Right lobe of liver (tissue), 6 donors: ENCODE measurements around the gene NDUFS8. TPM values are rescaled to one million over a fixed set of nuclear protein-coding genes. Genes with fewer than 3 reads are reported as not detected.

Source experiments
- ATAC-seq, 4 donors: fragments of 200-7000 bp; cut with Tn5 transposase; one replicate each; pipeline ENCODE4 v1.9.1; 2020; ENCODE audit warnings: mild to moderate bottlenecking in 4 of 4, moderate library complexity in 4 of 4
- DNase-seq, 3 donors: peaks; one replicate each; pipeline ENCODE4 v3.0.0-alpha.2; 2020
- H3K27ac ChIP-seq, 3 donors: fragments of 200-600 bp; one replicate each; pipeline ENCODE4 v1.8.0; 2022
- H3K27me3 ChIP-seq, 2 donors: fragments of 200-600 bp; one replicate each; pipeline ENCODE4 v1.8.0; 2022
- H3K36me3 ChIP-seq, 4 donors: fragments of 200-600 bp; sonication (generic) in 1 of 4; one replicate each; pipeline versions ENCODE4 v1.5.1 to v1.8.0; 2017 to 2022; ENCODE audit warnings: control low read depth in 1 of 4
- H3K4me1 ChIP-seq, 4 donors: fragments of 200-600 bp; sonication (generic) in 1 of 4; one replicate each; pipeline versions ENCODE4 v1.5.1 to v1.8.0; 2017 to 2022; ENCODE audit warnings: control low read depth in 1 of 4
- H3K4me3 ChIP-seq, 3 donors: fragments of 200-600 bp; one replicate each; pipeline ENCODE4 v1.8.0; 2022
- H3K9me3 ChIP-seq, 4 donors: fragments of 200-600 bp; sonication (generic) in 1 of 4; one replicate each; pipeline versions ENCODE4 v1.5.1 to v1.8.0; 2017 to 2022; ENCODE audit warnings: control low read depth in 1 of 4
- POLR2A ChIP-seq: fragments of 450-650 bp; IDR thresholded peaks from one replicate; pipeline ENCODE4 v1.6.1; 2017; ENCODE audit warnings: antibody characterized with exemption, mild to moderate bottlenecking
- WGBS: methylation state at CpG from one replicate; pipeline ENCODE4 v1.1.6; 2018; ENCODE audit warnings: low coverage, low lambda C conversion rate; ENCODE audit not compliant: insufficient coverage; ENCODE audit errors: missing lambda C conversion rate; 5-methylcytosine and 5-hydroxymethylcytosine counted together
- intact Hi-C, 2 donors: fragments of 100-400 bp; cut with DNase I; formaldehyde crosslinking; loops; one replicate each; pipeline versions ENCODE4 v1.11.2 to v1.14.1; 2022
- total RNA-seq, 6 experiments: library from RNA; depleted of rRNA in 2 of 6; stranded (reverse); fragments of >200 nt in 2 of 6; fragmentation: NEBNext Ultra II Directional in 3 of 6; extraction: Animal tissue kit (Norgen Biotek cat#: 25700) in 3 of 6; gene quantifications; one replicate each; pipeline versions ENCODE4 v1.1.0 to v1.2.4, GENCODE V29; 2016 to 2023
- TF ChIP-seq, protein P1 (sequence below), 4 donors: fragments of 200-600 bp in 3 of 4; fragments of 450-650 bp in 1 of 4; IDR thresholded peaks; one replicate each; pipeline versions ENCODE4 v1.5.1 to v1.8.0; 2016 to 2022; ENCODE audit warnings: antibody characterized with exemption in 4 of 4, mild to moderate bottlenecking in 2 of 4
- donor health status: DM: no; HTN: yes; CAD: no.
- donor health status: DM: no; HTN: no; CAD: no.
- donor health status: DM: no; HTN: no; CAD: no.
- donor health status: DM: no; HTN: yes; CAD: no.
- donor health status: DM: no; HTN: yes; CAD: no.

Gene NDUFS8
- total RNA-seq, 6 experiments from 2014 or later, result 61.9 to 159 (median 88.4) TPM

DNA sequence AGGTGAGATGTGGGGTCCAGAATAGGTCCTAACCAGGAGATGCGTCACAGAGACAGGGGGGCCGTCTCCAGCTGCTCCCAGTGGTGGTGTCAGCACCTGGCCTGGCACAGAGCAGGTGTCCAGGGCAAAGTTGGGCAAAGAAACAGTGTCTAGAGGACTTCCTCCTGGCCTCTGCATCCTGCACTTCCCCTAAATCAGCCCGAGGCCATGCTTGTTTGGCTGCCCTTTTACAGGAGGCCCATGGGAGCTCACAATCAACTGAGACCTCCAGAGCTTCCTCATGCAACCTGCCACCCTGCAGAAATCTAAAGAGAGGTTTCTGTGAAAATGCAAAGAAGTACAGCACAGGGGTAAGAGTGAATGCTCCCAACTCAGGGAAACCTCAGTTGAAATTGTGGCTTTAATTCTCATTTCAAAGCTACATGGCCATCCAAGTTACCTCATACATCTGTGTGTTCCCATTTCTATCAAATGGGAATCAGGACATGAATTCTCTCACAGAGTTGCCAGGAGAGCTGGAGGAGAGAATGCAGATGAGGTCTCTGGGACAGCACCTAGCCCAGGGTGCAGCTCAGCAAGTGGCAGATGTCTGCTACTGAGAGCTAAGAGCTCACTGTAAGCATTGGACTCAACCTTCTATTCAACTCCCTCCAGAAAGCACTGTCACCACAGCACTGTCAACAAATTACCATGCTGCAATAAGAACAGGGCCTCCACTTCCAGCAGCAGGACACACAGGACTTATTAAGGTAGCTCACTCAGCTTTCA, 41.0 kb downstream of the NDUFS8 start:
- Histone ChIP-seq H3K27me3 (no peaks in the 10 kb centered on the region), H3K36me3 (peaks cover 0 to 65% (median 39%) of the 10 kb centered on the region in 4 donors), H3K9me3 (no peaks in the 10 kb centered on the region), H3K4me1 (peaks cover 0 to 19% (median 0%) of the 10 kb centered on the region in 4 donors), H3K27ac (no peak overlapping the region), H3K4me3 (no peak overlapping the region)
- intact Hi-C loops, result no loop called here
- ATAC-seq, result peak in 1 of 4 donors; percentile 24
- no peak for DNase-seq
- WGBS, result 64% methylated on average over 2 of the region's 3 CpGs
- no peak for TF ChIP-seq POLR2A
- TF ChIP-seq, protein P1, sequence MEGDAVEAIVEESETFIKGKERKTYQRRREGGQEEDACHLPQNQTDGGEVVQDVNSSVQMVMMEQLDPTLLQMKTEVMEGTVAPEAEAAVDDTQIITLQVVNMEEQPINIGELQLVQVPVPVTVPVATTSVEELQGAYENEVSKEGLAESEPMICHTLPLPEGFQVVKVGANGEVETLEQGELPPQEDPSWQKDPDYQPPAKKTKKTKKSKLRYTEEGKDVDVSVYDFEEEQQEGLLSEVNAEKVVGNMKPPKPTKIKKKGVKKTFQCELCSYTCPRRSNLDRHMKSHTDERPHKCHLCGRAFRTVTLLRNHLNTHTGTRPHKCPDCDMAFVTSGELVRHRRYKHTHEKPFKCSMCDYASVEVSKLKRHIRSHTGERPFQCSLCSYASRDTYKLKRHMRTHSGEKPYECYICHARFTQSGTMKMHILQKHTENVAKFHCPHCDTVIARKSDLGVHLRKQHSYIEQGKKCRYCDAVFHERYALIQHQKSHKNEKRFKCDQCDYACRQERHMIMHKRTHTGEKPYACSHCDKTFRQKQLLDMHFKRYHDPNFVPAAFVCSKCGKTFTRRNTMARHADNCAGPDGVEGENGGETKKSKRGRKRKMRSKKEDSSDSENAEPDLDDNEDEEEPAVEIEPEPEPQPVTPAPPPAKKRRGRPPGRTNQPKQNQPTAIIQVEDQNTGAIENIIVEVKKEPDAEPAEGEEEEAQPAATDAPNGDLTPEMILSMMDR (IDR thresholded peaks at IDR 0.05), result no peak

- H3K36me3 ChIP-seq, result peaks cover 0 to 37% (median 21%) of the 10 kb centered on the region in 4 donors
- no peak overlapping the region for H3K4me3 ChIP-seq
- peaks cover 0 to 30% (median 3%) of the 10 kb centered on the region in 4 donors for H3K4me1 ChIP-seq
- no peak overlapping the region for H3K27ac ChIP-seq
- DNase-seq (no peak), ATAC-seq (peak; percentile 29 to 71 (median 53))
- no peaks in the 10 kb centered on the region for H3K9me3 ChIP-seq
- WGBS, result 41% methylated on average over 10 of the region's 10 CpGs
- no peaks in the 10 kb centered on the region for H3K27me3 ChIP-seq
- intact Hi-C loops, result no loop called here
- TF ChIP-seq, protein P1 (IDR thresholded peaks at IDR 0.05), result no peak
- TF ChIP-seq POLR2A, result no peak
These were observed 44.3 kb downstream of the NDUFS8 start for GRCh38 chr11:68074584-68075352.

GRCh38 chr11:68076371-68077042, 46.0 kb downstream of the NDUFS8 start:
- H3K9me3 ChIP-seq, result no peaks in the 10 kb centered on the region
- ATAC-seq (peak; percentile 34 to 56 (median 46)), DNase-seq (no peak)
- H3K27me3 ChIP-seq, result no peaks in the 10 kb centered on the region
- WGBS, result 45% methylated on average over 7 of the region's 11 CpGs
- peaks cover 0 to 30% (median 13%) of the 10 kb centered on the region in 4 donors for H3K36me3 ChIP-seq
- TF ChIP-seq POLR2A, result no peak
- TF ChIP-seq, protein P1 (IDR thresholded peaks at IDR 0.05), result peak in 1 of 4 donors; percentile 13
- H3K4me1 ChIP-seq, result peaks cover 0 to 32% (median 3%) of the 10 kb centered on the region in 4 donors
- intact Hi-C loops, result no loop called here
- H3K27ac ChIP-seq, result no peak overlapping the region
- H3K4me3 ChIP-seq, result no peak overlapping the region

DNA sequence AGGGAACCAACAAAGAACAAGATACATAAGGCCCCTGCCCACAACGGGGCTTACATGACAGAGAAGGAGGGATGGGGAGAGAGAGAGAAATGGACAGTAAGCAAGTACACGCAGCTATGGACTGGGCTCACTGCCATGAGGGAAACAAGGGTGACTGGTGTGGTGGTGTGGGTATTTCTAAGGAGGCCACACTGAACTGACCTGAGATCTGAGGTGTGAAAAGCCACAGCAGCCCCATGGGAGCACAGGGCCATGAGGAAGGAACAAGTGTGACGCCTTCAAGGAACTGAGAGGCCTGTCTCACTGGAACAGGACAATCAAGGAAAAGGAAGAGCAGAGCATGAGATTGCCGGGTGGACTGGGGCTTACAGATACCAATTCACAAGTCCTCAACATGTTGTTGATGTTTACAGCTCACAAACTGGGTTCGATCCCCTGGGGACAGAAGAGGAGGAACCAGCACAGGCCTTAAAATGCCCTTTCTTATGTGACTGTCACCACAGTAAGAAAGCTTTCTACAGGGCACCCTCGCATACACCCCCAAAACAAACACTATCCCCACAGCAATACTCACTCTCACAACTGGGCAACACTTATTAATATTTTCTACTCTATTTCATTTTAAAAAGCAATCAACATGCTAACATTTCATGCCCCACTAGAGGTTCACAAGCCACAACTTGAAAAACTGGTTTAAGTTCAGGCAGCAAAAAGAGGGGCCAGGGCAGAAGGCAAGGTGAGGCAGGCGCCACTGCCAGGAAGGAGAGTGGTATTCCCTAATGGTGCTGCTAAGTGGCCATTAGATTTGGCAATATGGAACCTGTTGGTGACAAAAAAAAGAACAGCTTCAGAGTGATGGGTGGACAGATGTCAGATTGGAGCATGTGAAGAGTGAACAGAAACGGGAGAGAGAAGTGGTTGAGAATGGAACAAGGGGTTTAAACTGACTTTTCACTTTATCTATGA, 47.4 kb downstream of the NDUFS8 start:
- ATAC-seq, result peak in 1 of 4 donors; percentile 6
- no peak overlapping the region for H3K4me3 ChIP-seq

More for the DNA sequence above, 47.4 kb downstream of the NDUFS8 start:
- Histone ChIP-seq H3K36me3 (peaks cover 0 to 17% (median 8%) of the 10 kb centered on the region in 4 donors), H3K27ac (no peak overlapping the region), H3K9me3 (no peaks in the 10 kb centered on the region), H3K27me3 (no peaks in the 10 kb centered on the region), H3K4me1 (peaks cover 0 to 41% (median 6%) of the 10 kb centered on the region in 4 donors)
- DNase-seq, result no peak
- TF ChIP-seq, protein P1 (IDR thresholded peaks at IDR 0.05), result no peak
- no peak for TF ChIP-seq POLR2A
- intact Hi-C loops, result no loop called here
- WGBS, result 68% methylated on average over 7 of the region's 8 CpGs
